K562 (cell line): Measurements from ENCODE around the gene SPATA6.
"Not testable (repeated sequence)": the region's sequence is repeated elsewhere in the genome, so short reads cannot be mapped to it uniquely, and the experiment has no call there.

Source experiments
- CHAMP1 ChIP-seq: fragments of 450-650 bp; IDR thresholded peaks from 2 replicates; pipeline ENCODE4 v1.6.1; 2016; ENCODE audit warnings: mild to moderate bottlenecking
- CTCF ChIP-seq, 3 experiments: IDR thresholded peaks in 2 of 3; conservative IDR thresholded peaks in 1 of 3; 2 replicates each; pipeline ENCODE4 v1.5.1; 2011 to 2012; ENCODE audit warnings: low read length in 3 of 3, mild to moderate bottlenecking in 3 of 3, control low read depth in 2 of 3, improper control_type of control experiment in 1 of 3, inconsistent platforms in 1 of 3, low read depth in 1 of 3, mixed read lengths in 1 of 3, moderate library complexity in 1 of 3; ENCODE audit not compliant: insufficient read depth in 2 of 3
- ELF2 ChIP-seq: fragments of 250-450 bp; sonication (Bioruptor Pico); IDR thresholded peaks from 2 replicates; pipeline ENCODE4 v1.5.0; 2021; ENCODE audit warnings: mild to moderate bottlenecking
- EWSR1 ChIP-seq: fragments of 450-650 bp; IDR thresholded peaks from 2 replicates; pipeline ENCODE4 v1.6.1; 2018; ENCODE audit warnings: borderline replicate concordance, mild to moderate bottlenecking, low read depth, moderate library complexity; ENCODE audit not compliant: partially characterized antibody
- EZH2 ChIP-seq: IDR thresholded peaks from 2 replicates; pipeline ENCODE4 v1.6.1; 2012; ENCODE audit warnings: low read depth, mild to moderate bottlenecking, inconsistent platforms, low read length, borderline replicate concordance
- POLR2A ChIP-seq: fragments of 450-650 bp; conservative IDR thresholded peaks from 2 replicates; pipeline ENCODE4 v1.6.1; 2016
- RAD21 ChIP-seq, 2 experiments: fragments of 250-450 bp in 1 of 2; fragments of 450-650 bp in 1 of 2; sonication (Bioruptor Pico) in 1 of 2; formaldehyde crosslinking in 1 of 2; IDR thresholded peaks in 1 of 2; conservative IDR thresholded peaks in 1 of 2; 2 replicates each; pipeline versions ENCODE4 v1.4.0 to v1.8.0; 2020 to 2022; ENCODE audit warnings: mild to moderate bottlenecking in 2 of 2, moderate library complexity in 1 of 2
- RBM17 ChIP-seq: fragments of 200-400 bp; formaldehyde crosslinking; IDR thresholded peaks from 2 replicates; pipeline ENCODE4 v1.6.1; 2017; ENCODE audit warnings: low read depth, mild to moderate bottlenecking, low read length, borderline replicate concordance
- TAF9B ChIP-seq: fragments of 450-650 bp; IDR thresholded peaks from 2 replicates; pipeline ENCODE4 v1.6.1; 2018; ENCODE audit warnings: mild to moderate bottlenecking; ENCODE audit not compliant: partially characterized antibody
- USF2 ChIP-seq: sonication (generic); formaldehyde crosslinking; IDR thresholded peaks from 2 replicates; pipeline ENCODE4 v1.5.0; 2020; ENCODE audit warnings: missing genetic modification reagents
- ZNF316 ChIP-seq: fragments of 450-650 bp; IDR thresholded peaks from 2 replicates; pipeline ENCODE4 v1.6.1; 2016

- TF ChIP-seq CHAMP1; EZH2; POLR2A; ELF2 (CRISPR knock-in tag); EWSR1; USF2 (CRISPR knock-in tag); RBM17; CTCF (IDR thresholded peaks at IDR 0.05 in 2 of 3, conservative IDR thresholded peaks at IDR 0.05 in 1 of 3; ENCODE audit: insufficient read depth in 2 of 3, low read depth in 1 of 3, low read length in 3 of 3); RAD21 (CRISPR knock-in tag; conservative IDR thresholded peaks at IDR 0.05 in 1 of 2, IDR thresholded peaks at IDR 0.05 in 1 of 2); TAF9B: not testable (repeated sequence)
- TF ChIP-seq ZNF316 = peak; percentile 31
Observed at GRCh38 chr1:48444186-48444585, 27.8 kb downstream of the SPATA6 start.
